GM12874 (cell line): ENCODE results near the gene DIS3L2.

Source experiments
- CTCF ChIP-seq: IDR thresholded peaks from 2 replicates; pipeline ENCODE4 v1.5.1; 2011; ENCODE audit warnings: low read depth, mild to moderate bottlenecking, control low read depth, low read length, moderate library complexity; ENCODE audit not compliant: insufficient read depth

DIS3L2 gene

GRCh38 chr2:232299927-232300674 is 338.6 kb downstream of the DIS3L2 start:
- no peak for TF ChIP-seq CTCF

GRCh38 chr2:232300894-232301387 is 339.4 kb downstream of the DIS3L2 start:
- no peak for TF ChIP-seq CTCF

GRCh38 chr2:232304236-232304635 is 342.7 kb downstream of the DIS3L2 start:
- no peak for TF ChIP-seq CTCF

- no peak for TF ChIP-seq CTCF
These were observed 345.3 kb downstream of the DIS3L2 start for GRCh38 chr2:232306741-232307305.

GRCh38 chr2:232307854-232308253 is 346.3 kb downstream of the DIS3L2 start:
- TF ChIP-seq CTCF: no peak

- TF ChIP-seq CTCF: no peak
These were observed 347.5 kb downstream of the DIS3L2 start for GRCh38 chr2:232308986-232309385.

- no peak for TF ChIP-seq CTCF
These were observed 348.1 kb downstream of the DIS3L2 start for GRCh38 chr2:232309592-232309991.
